GM12891 (cell line): ENCODE data around the gene ZBTB21.

Experiments
- PAX5 ChIP-seq: IDR thresholded peaks from 2 replicates; pipeline ENCODE4 v1.6.1; 2011; ENCODE audit warnings: low read length, moderate library complexity, mild to moderate bottlenecking; ENCODE audit not compliant: insufficient read depth, severe bottlenecking
- POLR2A ChIP-seq: IDR thresholded peaks from 2 replicates; pipeline ENCODE4 v1.6.1; 2011; ENCODE audit warnings: low read depth, low read length, control low read depth
- POLR2AphosphoS5 ChIP-seq: IDR thresholded peaks from 2 replicates; pipeline ENCODE4 v1.6.1; 2011; ENCODE audit warnings: low read depth, low read length, control low read depth
- TAF1 ChIP-seq: IDR thresholded peaks from 2 replicates; pipeline ENCODE4 v1.6.1; 2011; ENCODE audit warnings: low read depth, low read length, control low read depth

DNA sequence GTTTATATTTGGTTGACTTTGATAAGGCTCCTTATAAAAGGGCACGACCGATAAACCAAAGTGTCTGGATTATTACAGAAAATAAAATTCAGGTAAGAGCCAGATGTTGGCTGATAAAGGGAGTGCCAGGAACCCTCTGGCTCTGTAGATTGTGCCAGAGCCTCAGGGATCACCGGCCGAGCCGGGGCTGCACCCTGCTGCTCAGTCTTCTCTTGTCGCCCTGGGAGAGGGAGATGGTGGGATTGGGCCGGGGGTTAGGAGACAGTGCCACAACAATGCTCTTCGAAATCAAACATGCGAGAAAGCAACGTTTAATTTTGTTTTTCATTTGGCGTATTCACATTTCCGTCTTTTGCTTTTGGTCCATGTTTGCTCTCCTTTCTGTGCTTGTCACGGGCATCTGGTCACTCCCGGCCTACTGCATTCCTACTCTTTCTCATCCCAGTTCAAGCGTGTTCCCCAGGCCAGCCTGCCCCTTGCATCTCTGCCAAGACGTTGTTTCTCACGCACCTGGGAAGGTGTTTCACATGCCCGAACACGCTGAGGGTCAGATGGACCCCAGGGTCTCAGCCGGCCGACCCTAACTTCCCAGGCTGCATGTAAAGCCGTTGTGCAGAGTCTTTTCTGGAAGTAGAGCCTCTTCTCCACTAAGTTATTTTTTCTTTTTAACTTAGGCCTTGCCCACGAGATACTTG, 37.5 kb downstream of the ZBTB21 start:
- TF ChIP-seq POLR2AphosphoS5 (no peak), POLR2A (no peak), TAF1 (no peak), PAX5 (no peak)
